NCI-H2227 treated with DMSO at 0.1 percent for 48 hours (cell line): ENCODE results near the gene SCRN1.
A peak's percentile ranks its signal among the peaks of the same experiment; 100 is the strongest.
"Not testable (repeated sequence)": the region's sequence is repeated elsewhere in the genome, so short reads cannot be mapped to it uniquely, and the experiment has no call there.

ENCODE experiments used
- DNase-seq: peaks from one replicate; lab custom pipeline; 2025; lab: John Stamatoyannopoulos, UW

SCRN1 gene

GRCh38 chr7:29890786-29891185 is 98.8 kb downstream of the SCRN1 start:
- DNase-seq = not testable (repeated sequence)

GRCh38 chr7:29890251-29890650 is 99.3 kb downstream of the SCRN1 start:
- no peak for DNase-seq

DNA sequence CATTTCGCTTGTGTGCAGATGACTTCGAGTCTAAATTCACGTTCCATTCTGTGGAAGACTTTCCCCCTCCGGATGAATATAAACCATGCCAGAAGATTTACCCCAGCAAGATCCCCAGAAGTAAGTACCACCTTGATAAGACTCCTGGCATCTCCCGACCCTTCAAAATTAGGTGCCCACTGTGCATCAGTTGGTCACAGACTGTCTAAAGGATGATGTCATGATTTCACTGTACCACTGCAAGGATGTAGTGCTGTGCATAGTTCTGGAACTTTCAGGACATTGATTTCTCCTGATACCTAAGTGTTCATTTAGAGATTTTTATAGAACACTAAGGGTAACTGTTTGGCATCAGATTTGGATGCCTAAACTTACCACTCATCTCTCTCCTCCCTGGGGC is 100.3 kb downstream of the SCRN1 start:
- DNase-seq = no peak

GRCh38 chr7:29888006-29888405 is 101.6 kb downstream of the SCRN1 start:
- DNase-seq = no peak

DNA sequence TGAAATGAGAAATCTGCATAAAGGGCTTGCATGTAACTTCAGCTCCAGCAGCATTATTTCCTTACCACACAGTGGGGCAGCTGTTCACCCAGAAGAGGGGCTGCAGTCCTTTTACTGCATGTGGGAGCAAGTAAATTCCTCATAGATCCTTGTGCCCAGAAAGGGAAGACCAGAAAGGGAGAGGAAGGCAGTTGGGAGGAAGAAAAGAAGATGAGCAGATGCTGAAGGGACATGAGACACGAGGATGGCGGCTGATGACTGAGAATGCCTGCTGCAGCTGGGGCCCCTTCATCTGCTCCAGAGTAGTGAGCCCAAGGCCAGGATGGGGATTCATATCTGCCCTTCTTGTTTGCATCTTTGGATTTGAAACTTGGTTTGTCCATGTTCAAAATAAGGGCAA is 102.8 kb downstream of the SCRN1 start:
- DNase-seq = no peak

DNA sequence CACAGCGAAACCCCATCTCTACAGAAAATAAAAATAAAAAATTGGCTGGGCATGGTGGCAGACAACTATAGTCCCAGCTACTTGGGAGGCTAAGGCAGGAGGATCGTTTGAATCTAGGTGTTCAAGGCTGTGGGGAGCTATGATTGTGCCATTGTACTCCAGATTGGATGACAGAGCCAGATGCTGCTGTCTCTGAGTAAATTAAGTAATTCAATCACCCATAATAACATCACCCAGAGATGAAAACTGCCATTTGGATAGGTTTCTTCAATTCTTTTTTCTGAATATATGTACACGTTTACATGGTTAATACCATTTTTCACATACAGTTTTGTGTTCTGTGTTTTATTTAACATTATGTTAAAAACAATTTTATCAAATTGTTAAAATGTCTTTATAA is 104.0 kb downstream of the SCRN1 start:
- no peak for DNase-seq

DNA sequence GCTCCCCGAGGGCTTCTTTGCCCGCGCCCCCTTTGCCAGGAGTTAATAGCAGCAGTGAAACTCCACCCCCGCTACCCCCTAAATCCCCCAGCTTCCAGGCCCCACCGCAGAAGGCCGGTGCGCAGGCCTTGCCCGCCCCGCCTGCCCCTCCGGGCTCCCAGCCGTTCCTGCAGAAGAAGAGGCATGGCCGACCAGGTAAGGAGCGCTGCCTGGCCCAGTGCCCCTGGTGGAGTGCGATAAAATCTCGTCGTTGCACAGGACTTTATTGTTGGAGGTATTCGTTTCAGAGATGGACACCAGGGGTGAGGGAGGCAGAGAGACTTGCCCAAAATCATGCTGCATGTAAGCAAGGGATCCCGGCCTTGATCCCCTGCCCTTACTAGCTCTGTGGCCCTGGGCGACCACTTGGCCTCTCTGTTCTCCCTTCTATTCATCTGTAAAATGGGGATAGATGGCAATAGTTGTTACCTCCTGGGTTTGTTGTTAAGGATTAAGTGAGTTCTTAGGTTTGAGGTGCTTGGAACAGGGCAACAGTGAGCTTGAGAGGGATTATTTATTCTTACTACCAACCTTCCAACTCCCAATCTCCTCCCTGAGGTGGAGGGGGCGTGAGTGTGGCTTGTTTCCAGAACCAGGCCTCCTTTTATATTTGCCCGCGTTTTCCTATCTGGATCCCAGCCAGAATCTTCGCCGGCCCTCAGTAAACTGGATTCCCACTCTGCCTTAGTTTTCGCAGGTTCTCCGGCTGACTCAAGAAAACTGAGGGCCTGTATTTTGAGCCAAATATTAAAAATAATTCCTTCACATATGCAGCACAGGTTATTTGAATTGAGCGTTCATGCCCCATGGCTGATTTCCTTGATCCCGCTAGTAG is 105.0 kb downstream of the SCRN1 start:
- peak; percentile 63 for DNase-seq

- DNase-seq = peak; percentile 34
Observed at GRCh38 chr7:29883462-29884398, 105.9 kb downstream of the SCRN1 start.

GRCh38 chr7:29882481-29882880 is 107.1 kb downstream of the SCRN1 start:
- DNase-seq = no peak

GRCh38 chr7:29881724-29882123 is 107.9 kb downstream of the SCRN1 start:
- no peak for DNase-seq

GRCh38 chr7:29879609-29880008 is 110.0 kb downstream of the SCRN1 start:
- DNase-seq = no peak

DNA sequence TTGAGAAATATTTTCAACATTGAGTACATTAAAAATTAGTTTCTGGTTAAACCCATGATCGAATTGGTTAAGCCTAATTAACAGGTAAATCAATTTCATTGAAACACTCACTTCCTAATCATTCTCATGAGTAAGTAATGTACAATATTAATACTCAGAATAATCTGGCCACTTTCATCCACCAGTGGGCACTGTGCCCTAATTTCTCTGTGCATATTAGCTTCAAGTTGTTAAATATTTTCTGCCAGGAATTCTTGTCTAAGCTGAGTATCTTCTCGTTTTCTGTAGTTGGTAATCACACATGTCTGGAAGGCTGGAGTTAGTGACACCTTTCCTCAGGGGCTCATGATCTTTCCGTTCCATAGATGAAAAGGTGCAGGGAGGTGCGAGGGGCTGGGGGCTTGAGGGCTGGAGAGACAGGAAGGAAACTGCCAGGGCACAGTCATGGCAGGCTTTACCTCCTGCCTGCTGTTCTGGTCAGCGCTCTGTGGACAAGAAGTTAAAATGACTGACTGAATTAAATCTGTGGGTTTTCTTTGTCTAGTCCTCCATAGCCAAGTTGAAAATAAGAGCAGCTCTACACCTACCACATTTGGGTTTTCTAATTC is 111.4 kb downstream of the SCRN1 start:
- DNase-seq = no peak

DNA sequence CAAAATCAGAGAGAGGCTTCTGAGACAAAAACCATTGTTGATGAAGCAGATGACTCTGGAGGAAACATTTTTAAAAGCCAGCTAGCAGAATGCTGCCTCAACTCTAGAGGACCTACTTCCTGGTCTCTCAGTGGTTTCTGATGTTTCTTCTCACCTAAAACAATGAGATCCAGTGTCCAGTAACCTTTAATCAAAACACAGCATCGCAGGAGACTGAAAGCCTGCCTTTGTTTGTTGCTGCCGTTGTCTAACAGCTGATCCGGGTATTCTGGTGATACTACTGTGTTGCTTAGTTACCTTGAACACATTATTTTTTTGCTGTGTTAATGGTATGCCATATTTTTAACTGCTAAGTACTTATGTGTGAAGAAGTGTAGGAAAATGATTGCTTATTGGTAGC is 112.4 kb downstream of the SCRN1 start:
- DNase-seq = no peak

GRCh38 chr7:29875741-29876140 is 113.9 kb downstream of the SCRN1 start:
- no peak for DNase-seq

GRCh38 chr7:29873644-29874294 is 115.8 kb downstream of the SCRN1 start:
- no peak for DNase-seq

DNA sequence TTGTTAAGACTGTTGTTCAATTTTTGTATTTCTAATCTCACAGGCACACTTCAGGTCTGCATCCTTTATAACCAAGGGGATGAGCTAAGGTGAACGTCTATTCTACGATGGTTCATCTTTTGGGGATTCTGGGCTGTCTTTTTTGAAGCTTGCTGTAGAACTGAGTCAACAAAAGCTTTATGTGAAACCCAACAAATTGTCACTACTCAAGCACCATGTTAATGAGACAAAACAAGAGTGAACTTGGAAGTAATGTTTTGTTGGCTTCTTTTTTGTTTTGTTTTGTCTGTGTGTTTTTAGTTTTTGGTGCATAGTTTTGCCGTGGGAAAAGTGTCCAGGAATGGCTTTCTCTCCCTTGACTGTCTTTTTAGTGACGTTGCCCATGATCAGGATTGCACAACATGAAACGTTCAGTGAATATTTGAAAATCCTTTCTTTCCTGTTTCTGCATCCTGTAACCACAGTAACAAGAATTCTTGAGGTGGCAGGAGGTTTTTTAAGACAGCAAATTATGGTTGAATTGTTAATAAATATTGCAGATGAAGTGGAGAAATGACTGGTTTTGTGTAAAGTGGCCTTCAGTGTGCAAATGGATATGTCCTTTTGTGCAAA is 117.7 kb downstream of the SCRN1 start:
- DNase-seq = no peak
